ENCODE results near the gene ROGDI.
"Not testable (repeated sequence)": the region's sequence is repeated elsewhere in the genome, so short reads cannot be mapped to it uniquely, and the experiment has no call there.

ROGDI gene

DNA sequence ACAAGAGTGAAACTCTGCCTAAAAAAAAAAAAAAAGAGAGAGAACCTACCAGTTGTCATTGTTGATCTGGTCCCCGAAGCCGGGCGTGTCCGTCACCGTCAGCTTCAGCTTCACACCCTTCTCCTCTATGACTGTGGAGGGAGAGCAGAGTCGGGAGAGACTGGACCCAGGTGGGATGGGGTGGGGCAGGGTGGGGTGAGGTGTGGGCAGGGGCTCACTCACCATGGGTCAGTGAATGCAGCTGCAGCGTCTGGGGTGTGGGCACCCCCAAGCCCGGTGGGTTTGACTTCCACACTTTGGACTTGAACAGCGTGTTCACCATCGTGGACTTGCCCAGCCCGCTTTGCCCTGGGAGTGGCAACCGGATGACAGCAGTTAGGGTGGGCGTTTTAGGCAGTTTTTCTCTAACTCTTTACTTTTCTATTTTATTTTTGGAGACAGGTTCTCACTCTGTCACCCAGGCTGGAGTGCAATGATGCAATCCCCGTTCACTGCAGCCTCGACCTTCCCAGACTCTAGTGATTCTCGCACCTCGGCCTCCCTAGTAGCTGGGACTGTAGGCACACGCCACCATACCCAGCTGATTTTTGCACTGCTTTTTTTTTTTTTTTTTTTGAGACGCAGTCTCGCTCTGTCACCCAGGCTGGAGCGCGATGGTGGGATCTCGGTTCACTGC is 16.5 kb downstream of the ROGDI start:
- no peak for ATAC-seq
- TF ChIP-seq BACH2 (CRISPR knock-in tag; IDR thresholded peaks at IDR 0.05; ENCODE audit: borderline replicate concordance) (no peak), ZNF565 (CRISPR knock-in tag; conservative IDR thresholded peaks at IDR 0.05; ENCODE audit: low read depth) (no peak), ZFP30 (CRISPR knock-in tag; IDR thresholded peaks at IDR 0.05) (no peak), PPARA (CRISPR knock-in tag; IDR thresholded peaks at IDR 0.05; ENCODE audit: borderline replicate concordance) (no peak), RARB (CRISPR knock-in tag; IDR thresholded peaks at IDR 0.05) (no peak)

DNA sequence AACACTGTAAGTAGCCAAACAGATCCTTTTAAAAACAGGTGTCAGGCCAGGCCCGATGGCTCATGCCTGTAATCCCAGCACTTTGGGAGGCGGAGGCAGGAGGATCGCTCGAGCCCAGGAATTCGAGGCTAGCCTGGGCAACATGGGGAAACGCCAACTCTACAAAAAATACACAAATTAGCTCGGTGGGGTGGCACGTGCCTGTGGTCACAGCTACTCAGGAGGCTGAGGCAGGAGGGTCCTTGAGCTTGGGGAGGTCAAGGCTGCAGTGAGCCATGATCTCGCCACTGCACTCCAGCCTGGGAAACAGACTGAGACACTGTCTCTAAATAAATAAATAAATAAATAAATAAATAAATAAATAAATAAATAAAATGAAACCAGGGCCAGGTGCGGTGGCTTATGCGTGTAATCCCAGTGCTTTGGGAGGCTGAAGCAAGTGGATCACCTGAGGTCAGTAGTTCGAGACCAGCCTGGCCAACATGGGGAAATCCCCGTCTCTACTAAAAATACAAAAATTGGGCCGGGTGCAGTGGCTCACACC is 17.9 kb downstream of the ROGDI start:
- ATAC-seq = not testable (repeated sequence)

DNA sequence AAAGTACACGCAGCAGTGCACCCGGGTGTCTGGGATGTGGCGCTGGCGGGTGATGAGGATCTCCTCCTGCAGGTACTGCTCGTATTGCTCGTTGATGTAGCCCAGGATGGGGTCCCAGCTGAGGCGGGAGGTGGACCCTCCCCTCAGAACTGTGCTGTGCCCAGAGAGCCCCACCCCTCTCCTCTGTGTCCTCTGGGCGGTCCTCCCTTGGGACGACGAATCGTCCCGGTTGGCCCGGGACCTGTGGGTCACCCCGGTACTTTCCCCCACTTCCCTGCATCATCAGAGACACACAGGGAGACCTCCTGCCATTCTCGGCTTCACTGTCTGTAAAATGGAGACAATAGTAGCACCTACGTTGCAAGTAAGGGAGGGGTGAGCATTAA is 18.5 kb downstream of the ROGDI start:
- no peak for ATAC-seq

DNA sequence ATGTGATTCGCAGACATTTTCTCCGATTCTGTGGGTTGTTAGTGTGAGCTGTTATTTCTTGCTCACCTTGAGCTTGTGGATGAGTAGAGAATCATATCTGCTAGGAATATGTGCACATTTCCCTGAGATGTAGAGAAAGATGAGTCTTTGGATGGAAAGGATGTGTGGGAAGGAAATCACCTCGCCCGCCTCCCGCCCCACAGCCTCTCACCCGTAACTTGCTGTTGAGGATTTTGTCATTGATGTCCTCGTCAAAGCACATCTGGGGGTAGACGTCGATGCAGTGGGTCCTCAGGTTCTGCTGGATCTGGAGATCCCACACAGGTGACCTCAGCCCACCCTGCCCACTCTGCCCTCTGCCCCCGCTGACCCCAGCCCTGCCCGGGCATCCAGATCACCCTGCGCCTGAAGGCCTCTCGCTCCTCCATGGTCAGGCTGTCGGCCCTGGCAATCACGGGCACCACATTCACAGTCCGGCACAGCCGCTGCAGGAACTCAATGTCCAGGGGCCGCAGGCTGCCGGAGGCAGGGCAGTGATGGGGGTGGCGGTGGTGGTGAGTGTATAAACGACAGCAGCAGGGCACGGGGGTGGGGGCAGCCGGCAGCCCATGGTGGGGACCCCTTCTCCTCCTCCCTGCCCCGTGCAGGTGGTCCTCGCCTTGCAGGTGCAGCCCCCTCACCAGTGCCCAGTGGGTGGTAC is 19.0 kb downstream of the ROGDI start:
- ATAC-seq = no peak
- TF ChIP-seq, protein P1, sequence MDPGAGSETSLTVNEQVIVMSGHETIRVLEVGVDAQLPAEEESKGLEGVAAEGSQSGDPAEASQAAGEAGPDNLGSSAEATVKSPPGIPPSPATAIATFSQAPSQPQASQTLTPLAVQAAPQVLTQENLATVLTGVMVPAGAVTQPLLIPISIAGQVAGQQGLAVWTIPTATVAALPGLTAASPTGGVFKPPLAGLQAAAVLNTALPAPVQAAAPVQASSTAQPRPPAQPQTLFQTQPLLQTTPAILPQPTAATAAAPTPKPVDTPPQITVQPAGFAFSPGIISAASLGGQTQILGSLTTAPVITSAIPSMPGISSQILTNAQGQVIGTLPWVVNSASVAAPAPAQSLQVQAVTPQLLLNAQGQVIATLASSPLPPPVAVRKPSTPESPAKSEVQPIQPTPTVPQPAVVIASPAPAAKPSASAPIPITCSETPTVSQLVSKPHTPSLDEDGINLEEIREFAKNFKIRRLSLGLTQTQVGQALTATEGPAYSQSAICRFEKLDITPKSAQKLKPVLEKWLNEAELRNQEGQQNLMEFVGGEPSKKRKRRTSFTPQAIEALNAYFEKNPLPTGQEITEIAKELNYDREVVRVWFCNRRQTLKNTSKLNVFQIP (CRISPR knock-in tag; IDR thresholded peaks at IDR 0.05; ENCODE audit: borderline replicate concordance, low read depth) = no peak
- no peak for TF ChIP-seq TOX (CRISPR knock-in tag; IDR thresholded peaks at IDR 0.05; ENCODE audit: borderline replicate concordance)

More for the DNA sequence above, 18.5 kb downstream of the ROGDI start:
- TF ChIP-seq ISL1 (CRISPR knock-in tag; IDR thresholded peaks at IDR 0.05) (no peak), ZNF565 (CRISPR knock-in tag; conservative IDR thresholded peaks at IDR 0.05; ENCODE audit: low read depth) (no peak)
- TF ChIP-seq, protein P2, sequence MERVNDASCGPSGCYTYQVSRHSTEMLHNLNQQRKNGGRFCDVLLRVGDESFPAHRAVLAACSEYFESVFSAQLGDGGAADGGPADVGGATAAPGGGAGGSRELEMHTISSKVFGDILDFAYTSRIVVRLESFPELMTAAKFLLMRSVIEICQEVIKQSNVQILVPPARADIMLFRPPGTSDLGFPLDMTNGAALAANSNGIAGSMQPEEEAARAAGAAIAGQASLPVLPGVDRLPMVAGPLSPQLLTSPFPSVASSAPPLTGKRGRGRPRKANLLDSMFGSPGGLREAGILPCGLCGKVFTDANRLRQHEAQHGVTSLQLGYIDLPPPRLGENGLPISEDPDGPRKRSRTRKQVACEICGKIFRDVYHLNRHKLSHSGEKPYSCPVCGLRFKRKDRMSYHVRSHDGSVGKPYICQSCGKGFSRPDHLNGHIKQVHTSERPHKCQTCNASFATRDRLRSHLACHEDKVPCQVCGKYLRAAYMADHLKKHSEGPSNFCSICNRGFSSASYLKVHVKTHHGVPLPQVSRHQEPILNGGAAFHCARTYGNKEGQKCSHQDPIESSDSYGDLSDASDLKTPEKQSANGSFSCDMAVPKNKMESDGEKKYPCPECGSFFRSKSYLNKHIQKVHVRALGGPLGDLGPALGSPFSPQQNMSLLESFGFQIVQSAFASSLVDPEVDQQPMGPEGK (CRISPR knock-in tag; IDR thresholded peaks at IDR 0.05; ENCODE audit: borderline replicate concordance) = no peak

DNA sequence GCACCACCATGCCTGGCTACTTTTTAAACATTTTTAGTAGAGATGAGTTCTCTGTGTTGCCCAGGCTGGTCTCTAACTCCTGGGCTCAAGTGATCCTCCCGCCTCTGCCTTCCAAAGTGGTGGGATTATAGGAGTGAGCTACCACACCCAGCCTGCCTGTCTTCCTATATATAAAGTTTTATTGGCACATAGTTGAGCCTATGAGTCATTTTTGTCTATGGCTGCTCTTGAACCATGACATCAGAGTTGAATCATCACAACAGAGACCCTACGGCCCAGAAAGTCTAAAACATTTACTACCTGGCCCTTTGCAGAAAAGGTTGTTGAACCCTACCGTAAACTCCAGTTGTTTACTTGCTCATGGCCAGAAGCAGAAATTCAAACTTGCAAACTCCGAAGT is 22.2 kb downstream of the ROGDI start:
- TF ChIP-seq BACH2 (CRISPR knock-in tag; IDR thresholded peaks at IDR 0.05; ENCODE audit: borderline replicate concordance) = no peak
- no peak for TF ChIP-seq ESRRG (CRISPR knock-in tag; IDR thresholded peaks at IDR 0.05)
- no peak for TF ChIP-seq ZNF565 (CRISPR knock-in tag; conservative IDR thresholded peaks at IDR 0.05; ENCODE audit: low read depth)
- TF ChIP-seq, protein P3, sequence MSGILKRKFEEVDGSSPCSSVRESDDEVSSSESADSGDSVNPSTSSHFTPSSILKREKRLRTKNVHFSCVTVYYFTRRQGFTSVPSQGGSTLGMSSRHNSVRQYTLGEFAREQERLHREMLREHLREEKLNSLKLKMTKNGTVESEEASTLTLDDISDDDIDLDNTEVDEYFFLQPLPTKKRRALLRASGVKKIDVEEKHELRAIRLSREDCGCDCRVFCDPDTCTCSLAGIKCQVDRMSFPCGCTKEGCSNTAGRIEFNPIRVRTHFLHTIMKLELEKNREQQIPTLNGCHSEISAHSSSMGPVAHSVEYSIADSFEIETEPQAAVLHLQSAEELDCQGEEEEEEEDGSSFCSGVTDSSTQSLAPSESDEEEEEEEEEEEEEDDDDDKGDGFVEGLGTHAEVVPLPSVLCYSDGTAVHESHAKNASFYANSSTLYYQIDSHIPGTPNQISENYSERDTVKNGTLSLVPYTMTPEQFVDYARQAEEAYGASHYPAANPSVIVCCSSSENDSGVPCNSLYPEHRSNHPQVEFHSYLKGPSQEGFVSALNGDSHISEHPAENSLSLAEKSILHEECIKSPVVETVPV (CRISPR knock-in tag; IDR thresholded peaks at IDR 0.05) = no peak
- no peak for TF ChIP-seq TOX (CRISPR knock-in tag; IDR thresholded peaks at IDR 0.05; ENCODE audit: borderline replicate concordance)
- TF ChIP-seq ZNF70 (CRISPR knock-in tag; IDR thresholded peaks at IDR 0.05) = no peak
- TF ChIP-seq RARB (CRISPR knock-in tag; IDR thresholded peaks at IDR 0.05) = no peak
- ATAC-seq = no peak

DNA sequence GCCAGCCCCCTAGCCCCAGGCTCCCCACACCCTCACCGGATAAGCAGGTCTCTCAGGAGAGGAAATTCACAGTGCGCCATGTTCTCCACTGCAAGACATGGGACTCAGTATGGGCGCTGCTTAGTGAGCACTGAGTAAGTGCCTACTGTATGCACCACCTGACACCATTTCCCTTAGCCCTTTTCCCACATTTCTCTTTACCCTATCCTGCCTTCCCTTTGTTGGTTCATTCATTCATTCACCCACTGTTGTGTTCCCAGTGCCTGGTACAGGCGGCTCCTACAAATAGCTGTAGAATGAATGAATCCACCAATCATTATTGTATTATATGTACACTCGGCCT is 24.4 kb downstream of the ROGDI start:
- ATAC-seq = no peak

DNA sequence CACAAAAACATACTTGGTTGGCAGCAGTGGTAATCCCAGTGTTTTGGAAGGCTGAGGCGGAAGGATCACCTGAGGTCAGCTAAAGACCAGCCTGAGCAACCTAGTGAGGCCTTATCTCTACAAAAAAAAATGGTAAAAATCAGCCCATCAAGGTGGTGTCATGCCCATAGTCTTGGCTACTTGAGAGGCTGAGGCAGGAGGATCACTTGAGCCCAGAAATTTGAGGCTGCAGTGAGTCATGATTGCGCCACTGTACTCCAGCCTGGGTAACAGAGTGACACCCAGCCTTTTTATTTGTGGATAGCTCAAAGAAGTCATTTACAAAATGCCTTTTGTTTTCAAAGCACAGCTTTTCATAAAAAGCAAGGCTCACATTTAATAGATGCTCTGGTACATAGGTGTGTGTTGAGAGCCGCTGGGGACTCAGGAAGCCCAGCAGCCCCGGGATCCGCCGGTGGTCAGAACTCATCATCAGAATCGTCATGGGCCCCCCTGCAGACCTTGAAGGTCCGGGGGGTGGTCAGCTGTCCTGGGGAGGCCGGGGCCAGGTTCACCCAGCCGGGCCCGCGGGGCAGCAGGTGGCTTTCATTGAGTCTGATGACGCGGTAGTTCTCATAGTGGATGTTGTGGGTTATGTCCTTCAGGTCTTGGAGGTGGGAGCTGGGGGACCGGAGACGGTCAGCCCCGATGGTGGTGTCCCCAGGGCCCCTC is 24.9 kb downstream of the ROGDI start:
- no peak for ATAC-seq
- TF ChIP-seq OSR1 (CRISPR knock-in tag; IDR thresholded peaks at IDR 0.05) (no peak), CSDC2 (CRISPR knock-in tag; IDR thresholded peaks at IDR 0.05) (no peak), TCF4 (CRISPR knock-in tag; IDR thresholded peaks at IDR 0.05; ENCODE audit: borderline replicate concordance) (no peak), ZC3H10 (CRISPR knock-in tag; IDR thresholded peaks at IDR 0.05) (no peak), RARB (CRISPR knock-in tag; IDR thresholded peaks at IDR 0.05) (no peak), TOX (CRISPR knock-in tag; IDR thresholded peaks at IDR 0.05; ENCODE audit: borderline replicate concordance) (no peak), ZFP3 (CRISPR knock-in tag; IDR thresholded peaks at IDR 0.05) (no peak), ARNTL (CRISPR knock-in tag; IDR thresholded peaks at IDR 0.05; ENCODE audit: borderline replicate concordance, low read depth) (no peak), ZNF565 (CRISPR knock-in tag; conservative IDR thresholded peaks at IDR 0.05; ENCODE audit: low read depth) (no peak), BACH2 (CRISPR knock-in tag; IDR thresholded peaks at IDR 0.05; ENCODE audit: borderline replicate concordance) (no peak)
- TF ChIP-seq, protein P4, sequence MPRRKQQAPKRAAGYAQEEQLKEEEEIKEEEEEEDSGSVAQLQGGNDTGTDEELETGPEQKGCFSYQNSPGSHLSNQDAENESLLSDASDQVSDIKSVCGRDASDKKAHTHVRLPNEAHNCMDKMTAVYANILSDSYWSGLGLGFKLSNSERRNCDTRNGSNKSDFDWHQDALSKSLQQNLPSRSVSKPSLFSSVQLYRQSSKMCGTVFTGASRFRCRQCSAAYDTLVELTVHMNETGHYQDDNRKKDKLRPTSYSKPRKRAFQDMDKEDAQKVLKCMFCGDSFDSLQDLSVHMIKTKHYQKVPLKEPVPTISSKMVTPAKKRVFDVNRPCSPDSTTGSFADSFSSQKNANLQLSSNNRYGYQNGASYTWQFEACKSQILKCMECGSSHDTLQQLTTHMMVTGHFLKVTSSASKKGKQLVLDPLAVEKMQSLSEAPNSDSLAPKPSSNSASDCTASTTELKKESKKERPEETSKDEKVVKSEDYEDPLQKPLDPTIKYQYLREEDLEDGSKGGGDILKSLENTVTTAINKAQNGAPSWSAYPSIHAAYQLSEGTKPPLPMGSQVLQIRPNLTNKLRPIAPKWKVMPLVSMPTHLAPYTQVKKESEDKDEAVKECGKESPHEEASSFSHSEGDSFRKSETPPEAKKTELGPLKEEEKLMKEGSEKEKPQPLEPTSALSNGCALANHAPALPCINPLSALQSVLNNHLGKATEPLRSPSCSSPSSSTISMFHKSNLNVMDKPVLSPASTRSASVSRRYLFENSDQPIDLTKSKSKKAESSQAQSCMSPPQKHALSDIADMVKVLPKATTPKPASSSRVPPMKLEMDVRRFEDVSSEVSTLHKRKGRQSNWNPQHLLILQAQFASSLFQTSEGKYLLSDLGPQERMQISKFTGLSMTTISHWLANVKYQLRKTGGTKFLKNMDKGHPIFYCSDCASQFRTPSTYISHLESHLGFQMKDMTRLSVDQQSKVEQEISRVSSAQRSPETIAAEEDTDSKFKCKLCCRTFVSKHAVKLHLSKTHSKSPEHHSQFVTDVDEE (CRISPR knock-in tag; IDR thresholded peaks at IDR 0.05) = no peak

More for the DNA sequence above, 24.4 kb downstream of the ROGDI start:
- no peak for TF ChIP-seq SNAI2 (CRISPR knock-in tag; IDR thresholded peaks at IDR 0.05)

All from SK-N-SH treated with all-trans-retinoic acid at 6 μM for 48 hours (cell line).